Gastrocnemius medialis (tissue), 4 donors: ENCODE measurements around the gene ADAMTS20. TPM values are rescaled to one million over a fixed set of nuclear protein-coding genes. Genes with fewer than 3 reads are reported as not detected.

Source experiments
- ATAC-seq, 2 donors: fragments of 150-250 bp; one replicate each; pipeline ENCODE4 v1.9.1; 2016
- DNase-seq, 2 donors: peaks; one replicate each; pipeline ENCODE4 v3.0.0-alpha.2; 2019
- H3K27ac ChIP-seq, 4 donors: fragments of 200-600 bp; sonication (generic); 1 replicate in 1 of 4; 2 replicates in 3 of 4; pipeline ENCODE4 v1.5.1; 2016 to 2018; ENCODE audit warnings: mild to moderate bottlenecking in 2 of 4, moderate library complexity in 1 of 4
- H3K27me3 ChIP-seq, 3 donors: fragments of 200-600 bp; sonication (generic) in 2 of 3; 1 replicate in 1 of 3; 2 replicates in 2 of 3; pipeline versions ENCODE4 v1.5.1 to v1.6.0; 2016 to 2019; ENCODE audit warnings: mild to moderate bottlenecking in 1 of 3, moderate library complexity in 1 of 3
- H3K36me3 ChIP-seq, 2 donors: fragments of 200-600 bp; sonication (generic) in 1 of 2; one replicate each; pipeline ENCODE4 v1.5.1; 2017 to 2018
- H3K4me1 ChIP-seq, 2 donors: fragments of 200-600 bp; sonication (generic) in 1 of 2; one replicate each; pipeline ENCODE4 v1.5.1; 2016 to 2017; ENCODE audit warnings: mild to moderate bottlenecking in 2 of 2
- H3K4me3 ChIP-seq, 4 donors: fragments of 200-600 bp; sonication (generic) in 3 of 4; 1 replicate in 1 of 4; 2 replicates in 3 of 4; pipeline ENCODE4 v1.5.1; 2016 to 2019; ENCODE audit warnings: mild to moderate bottlenecking in 2 of 4
- H3K9me3 ChIP-seq, 3 donors: fragments of 200-600 bp; sonication (generic) in 2 of 3; 1 replicate in 1 of 3; 2 replicates in 2 of 3; pipeline ENCODE4 v1.5.1; 2016 to 2019
- POLR2A ChIP-seq, 2 donors: fragments of 450-650 bp; IDR thresholded peaks; one replicate each; pipeline ENCODE4 v1.6.1; 2017; ENCODE audit warnings: antibody characterized with exemption in 2 of 2, mild to moderate bottlenecking in 2 of 2, moderate library complexity in 2 of 2
- in situ Hi-C, 4 donors: fragments of 200-750 bp; cut with MboI; loops; one replicate each; pipeline versions ENCODE4 v1.15.0 to v1.8.0; 2017; ENCODE audit warnings: low sequenced_read_pairs in 4 of 4
- intact Hi-C: fragments of 100-400 bp; cut with DNase I; formaldehyde crosslinking; loops from one replicate; pipeline ENCODE4 v1.15.1; 2023; ENCODE audit warnings: low total_unique reads
- total RNA-seq, 4 donors: library from RNA; depleted of rRNA; stranded (reverse); fragments of >200 nt; gene quantifications; one replicate each; pipeline versions ENCODE4 v1.1.0 to v1.2.3, GENCODE V29; 2016
- TF ChIP-seq, protein P1 (sequence below), 5 experiments: fragments of 450-650 bp in 3 of 5; fragments of 200-600 bp in 2 of 5; sonication (generic) in 2 of 5; IDR thresholded peaks in 4 of 5; conservative IDR thresholded peaks in 1 of 5; 1 replicate in 4 of 5; 2 replicates in 1 of 5; pipeline ENCODE4 v1.5.1; 2016 to 2019; ENCODE audit warnings: antibody characterized with exemption in 5 of 5, mild to moderate bottlenecking in 3 of 5, moderate library complexity in 3 of 5

The ADAMTS20 gene
- total RNA-seq, 4 donors from 2014 or later = not detected

DNA sequence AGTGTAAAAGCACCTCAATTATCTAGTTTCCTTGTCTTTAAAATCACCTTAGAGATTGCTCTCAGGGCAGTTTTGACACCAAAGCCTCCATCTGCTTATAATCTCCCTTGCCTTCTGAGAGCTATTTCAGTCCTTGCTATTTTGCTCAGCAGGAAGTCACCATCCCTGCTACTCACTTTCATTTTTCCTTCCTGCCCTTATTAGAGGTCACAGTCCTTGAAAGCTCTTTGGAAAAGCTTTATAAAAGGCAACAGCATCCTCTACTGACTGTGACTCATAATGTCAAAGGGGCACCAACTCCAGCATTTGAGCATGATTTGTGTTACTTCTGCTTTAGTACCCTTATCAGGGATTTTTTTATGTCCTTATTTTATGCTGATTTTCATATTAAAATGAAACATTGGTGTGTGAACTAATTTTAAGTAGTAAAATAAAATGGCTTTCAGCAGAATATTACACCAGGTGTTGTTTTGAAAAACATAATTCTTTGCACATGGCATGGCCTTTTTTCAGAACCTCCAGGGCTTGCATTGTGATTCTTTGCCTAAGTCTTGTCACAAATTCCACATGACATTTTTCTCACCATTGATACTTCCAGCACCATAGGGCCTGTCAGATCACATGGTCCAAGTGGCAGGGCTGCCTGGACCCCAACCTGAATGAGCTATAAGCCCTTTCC, 213.0 kb downstream of the ADAMTS20 start:
- H3K9me3 ChIP-seq = no peaks in the 10 kb centered on the region
- no peaks in the 10 kb centered on the region for H3K27me3 ChIP-seq
- no peaks in the 10 kb centered on the region for H3K36me3 ChIP-seq
- no peak for TF ChIP-seq POLR2A (IDR thresholded peaks at IDR 0.05)
- TF ChIP-seq, protein P1, sequence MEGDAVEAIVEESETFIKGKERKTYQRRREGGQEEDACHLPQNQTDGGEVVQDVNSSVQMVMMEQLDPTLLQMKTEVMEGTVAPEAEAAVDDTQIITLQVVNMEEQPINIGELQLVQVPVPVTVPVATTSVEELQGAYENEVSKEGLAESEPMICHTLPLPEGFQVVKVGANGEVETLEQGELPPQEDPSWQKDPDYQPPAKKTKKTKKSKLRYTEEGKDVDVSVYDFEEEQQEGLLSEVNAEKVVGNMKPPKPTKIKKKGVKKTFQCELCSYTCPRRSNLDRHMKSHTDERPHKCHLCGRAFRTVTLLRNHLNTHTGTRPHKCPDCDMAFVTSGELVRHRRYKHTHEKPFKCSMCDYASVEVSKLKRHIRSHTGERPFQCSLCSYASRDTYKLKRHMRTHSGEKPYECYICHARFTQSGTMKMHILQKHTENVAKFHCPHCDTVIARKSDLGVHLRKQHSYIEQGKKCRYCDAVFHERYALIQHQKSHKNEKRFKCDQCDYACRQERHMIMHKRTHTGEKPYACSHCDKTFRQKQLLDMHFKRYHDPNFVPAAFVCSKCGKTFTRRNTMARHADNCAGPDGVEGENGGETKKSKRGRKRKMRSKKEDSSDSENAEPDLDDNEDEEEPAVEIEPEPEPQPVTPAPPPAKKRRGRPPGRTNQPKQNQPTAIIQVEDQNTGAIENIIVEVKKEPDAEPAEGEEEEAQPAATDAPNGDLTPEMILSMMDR (IDR thresholded peaks at IDR 0.05 in 4 of 5, conservative IDR thresholded peaks at IDR 0.05 in 1 of 5) = peak in 1 of 5 experiments; percentile 29
- intact Hi-C loops (loop anchor here (5.0 kb wide), 1 partner anchor 752 kb away; the partner anchor contains the start of gene PRICKLE1), in situ Hi-C loops (loop anchor here in 1 of 4 donors (25.0 kb wide), 1 partner anchor 852 kb away; no protein-coding TSS in a partner anchor)
- ATAC-seq (peak; percentile 69 to 78), DNase-seq (no peak)
- no peak overlapping the region for H3K4me3 ChIP-seq
- H3K27ac ChIP-seq = no peak overlapping the region
- H3K4me1 ChIP-seq = peaks cover 5 to 12% of the 10 kb centered on the region in 2 donors

DNA sequence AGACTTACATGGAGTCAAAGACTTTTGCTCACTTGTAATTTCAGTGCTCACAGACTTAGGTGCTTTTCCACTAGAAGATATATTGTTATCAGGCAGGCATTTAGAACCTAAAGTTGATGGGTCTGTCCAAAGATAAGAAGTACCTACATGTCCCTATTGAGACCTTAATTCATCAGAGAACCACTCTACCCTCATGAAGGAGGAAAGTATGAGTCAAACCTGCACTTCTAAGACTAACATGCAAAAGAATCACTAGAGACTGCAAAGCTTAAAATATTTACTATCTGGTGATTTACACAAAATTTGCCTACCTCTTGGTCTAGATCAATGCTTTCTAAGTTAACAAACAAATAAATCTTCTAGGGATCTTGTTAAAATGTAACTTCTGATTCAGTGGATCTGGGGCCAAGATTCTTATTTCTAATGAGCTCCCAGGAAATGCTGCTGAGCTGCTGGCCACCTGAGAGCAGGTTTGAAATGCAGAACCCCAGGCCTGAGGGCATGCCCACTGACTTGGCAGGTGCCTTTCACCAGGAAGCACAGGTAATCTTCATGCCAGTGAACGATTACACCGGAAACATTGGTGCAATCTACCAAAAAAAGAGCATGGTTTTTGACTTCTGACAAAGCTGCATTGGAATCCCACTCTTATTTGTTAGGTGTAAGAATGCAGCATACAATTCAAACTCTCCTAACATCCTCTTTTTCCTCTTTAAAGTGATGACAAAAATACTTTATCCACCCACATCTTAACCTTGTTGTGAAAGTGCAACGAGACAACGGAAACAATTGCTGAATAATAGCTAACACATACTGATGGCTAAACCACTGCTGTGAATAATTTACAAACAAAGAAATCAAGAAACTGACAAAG, 214.2 kb downstream of the ADAMTS20 start:
- in situ Hi-C loops = loop anchor here in 1 of 4 donors (25.0 kb wide), 1 partner anchor 851 kb away; no protein-coding TSS in a partner anchor
- Histone ChIP-seq H3K27me3 (no peaks in the 10 kb centered on the region), H3K9me3 (no peaks in the 10 kb centered on the region), H3K27ac (no peak overlapping the region), H3K36me3 (no peaks in the 10 kb centered on the region), H3K4me1 (peaks cover 5 to 12% of the 10 kb centered on the region in 2 donors), H3K4me3 (no peak overlapping the region)
- ATAC-seq (no peak), DNase-seq (no peak)
- TF ChIP-seq, protein P1 (IDR thresholded peaks at IDR 0.05 in 4 of 5, conservative IDR thresholded peaks at IDR 0.05 in 1 of 5) = no peak
- TF ChIP-seq POLR2A (IDR thresholded peaks at IDR 0.05) = no peak
- intact Hi-C loops = loop anchor here (2.0 to 5.0 kb wide), 2 partner anchors 751 to 855 kb away; partner anchors contain the start of gene PRICKLE1

DNA sequence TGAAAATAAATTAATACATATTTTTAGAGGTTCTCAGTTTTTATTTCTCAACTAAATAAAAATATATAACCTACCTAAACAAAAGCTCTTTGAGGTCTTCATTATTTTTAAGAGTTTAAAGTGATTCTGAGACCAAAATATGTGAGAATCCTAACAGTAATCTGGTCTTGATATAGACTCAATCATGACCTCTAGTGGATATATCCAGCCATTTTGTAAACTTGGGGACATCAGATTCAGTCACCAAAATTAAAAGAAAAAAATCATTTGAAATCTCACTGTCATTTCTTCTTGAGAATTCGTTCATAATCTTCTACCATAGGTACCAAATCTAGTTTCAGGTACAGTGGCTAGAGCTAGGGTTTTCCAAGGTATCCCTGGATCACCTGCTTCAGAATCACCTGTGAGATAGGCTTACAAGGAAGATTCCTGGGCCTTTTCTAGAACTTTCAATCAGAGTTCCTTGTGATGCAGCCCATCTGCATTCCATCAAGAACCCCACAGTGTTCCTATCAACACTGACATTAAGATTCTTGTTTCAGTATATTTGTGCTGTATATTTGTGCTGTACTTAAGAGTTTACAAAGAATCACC, 214.9 kb downstream of the ADAMTS20 start:
- no peak for DNase-seq
- H3K4me1 ChIP-seq = peaks cover 5 to 12% of the 10 kb centered on the region in 2 donors
- in situ Hi-C loops (loop anchor here in 1 of 4 donors (25.0 kb wide), 1 partner anchor 850 kb away; no protein-coding TSS in a partner anchor), intact Hi-C loops (loop anchor here (2.0 to 5.0 kb wide), 2 partner anchors 750 to 854 kb away; partner anchors contain the start of gene PRICKLE1)
- no peak for ATAC-seq
- H3K9me3 ChIP-seq = no peaks in the 10 kb centered on the region
- TF ChIP-seq POLR2A (IDR thresholded peaks at IDR 0.05) = no peak
- TF ChIP-seq, protein P1 (IDR thresholded peaks at IDR 0.05 in 4 of 5, conservative IDR thresholded peaks at IDR 0.05 in 1 of 5) = peak in 2 of 5 experiments; percentile 12 to 33
- H3K27me3 ChIP-seq = no peaks in the 10 kb centered on the region
- H3K27ac ChIP-seq = no peak overlapping the region
- H3K4me3 ChIP-seq = no peak overlapping the region
- H3K36me3 ChIP-seq = no peaks in the 10 kb centered on the region

DNA sequence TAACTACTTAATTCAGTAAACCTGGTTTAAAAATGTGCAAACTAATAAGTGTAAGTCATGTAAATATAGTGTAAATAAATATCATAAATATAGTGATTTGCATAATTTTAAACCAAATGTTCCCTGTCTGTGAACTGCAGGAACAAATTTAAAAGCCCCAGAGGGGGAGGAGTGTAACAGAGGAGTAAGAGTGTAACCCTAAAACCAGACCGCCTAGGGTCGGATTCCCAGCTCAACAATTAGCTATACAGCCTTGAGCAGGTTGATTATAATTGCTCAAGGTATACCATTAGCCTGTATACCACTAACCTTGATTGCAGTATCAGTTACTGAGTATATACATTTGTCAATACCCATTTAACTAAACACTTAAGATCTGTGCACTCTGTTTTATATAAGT, 218.4 kb downstream of the ADAMTS20 start:
- Histone ChIP-seq H3K36me3 (no peaks in the 10 kb centered on the region), H3K4me1 (peaks cover 3 to 9% of the 10 kb centered on the region in 2 donors), H3K9me3 (no peaks in the 10 kb centered on the region), H3K27me3 (no peaks in the 10 kb centered on the region), H3K4me3 (no peak overlapping the region), H3K27ac (no peak overlapping the region)
- no peak for TF ChIP-seq POLR2A (IDR thresholded peaks at IDR 0.05)
- TF ChIP-seq, protein P1 (IDR thresholded peaks at IDR 0.05 in 4 of 5, conservative IDR thresholded peaks at IDR 0.05 in 1 of 5) = no peak
- no peak for DNase-seq
- ATAC-seq = no peak
- in situ Hi-C loops (loop anchor here in 1 of 4 donors (25.0 kb wide), 1 partner anchor 846 kb away; no protein-coding TSS in a partner anchor), intact Hi-C loops (no loop called here)
